ENCODE measurements around the gene PPP2R2C.

- no peak for TF ChIP-seq CTCF (IDR thresholded peaks at IDR 0.05)
- TF ChIP-seq POLR2A (IDR thresholded peaks at IDR 0.05) = no peak
These were observed 80.6 kb downstream of the PPP2R2C start for GRCh38 chr4:6391852-6392188.

Data from prostate gland (tissue), 2 donors.